ENCODE measurements around the gene COQ4.
"Not testable (repeated sequence)": the region's sequence is repeated elsewhere in the genome, so short reads cannot be mapped to it uniquely, and the experiment has no call there.

The COQ4 gene

GRCh38 chr9:128322404-128323211 is at the start of gene COQ4, which contains the start of gene TRUB2:
Gene COQ4, plus strand, starts transcription at chr9:128322839. Its CDS starts 20 bp downstream, at chr9:128322859.
Gene TRUB2, minus strand, starts transcription at chr9:128322447. Its CDS starts 39 bp downstream, at chr9:128322408.
- DNase-seq (ENCODE audit: low read depth) = peak; percentile 85

GRCh38 chr9:128274245-128274644 is 48.4 kb upstream of the COQ4 start:
- no peak for DNase-seq (ENCODE audit: low read depth)

GRCh38 chr9:128275198-128276007 is 47.2 kb upstream of the COQ4 start, which contains the start of gene GOLGA2:
Gene GOLGA2, minus strand, starts transcription at chr9:128276007. Its CDS starts 31 bp downstream, at chr9:128275976.
- DNase-seq (ENCODE audit: low read depth) = peak; percentile 45

- peak; percentile 98 for DNase-seq (ENCODE audit: low read depth)
Measured at GRCh38 chr9:128276008-128276573, 46.5 kb upstream of the COQ4 start, which contains the start of gene SWI5. Gene SWI5, plus strand, starts transcription at chr9:128276276.

GRCh38 chr9:128276574-128277270 is 45.9 kb upstream of the COQ4 start:
- DNase-seq (ENCODE audit: low read depth) = no peak

GRCh38 chr9:128279088-128280073 is 43.3 kb upstream of the COQ4 start:
- DNase-seq (ENCODE audit: low read depth) = not testable (repeated sequence)

GRCh38 chr9:128280084-128280622 is 42.5 kb upstream of the COQ4 start:
- no peak for DNase-seq (ENCODE audit: low read depth)

- DNase-seq (ENCODE audit: low read depth) = no peak
Measured at GRCh38 chr9:128282500-128282899, 40.1 kb upstream of the COQ4 start.

GRCh38 chr9:128285033-128285784 is 37.4 kb upstream of the COQ4 start:
- no peak for DNase-seq (ENCODE audit: low read depth)

GRCh38 chr9:128286440-128286839 is 36.2 kb upstream of the COQ4 start:
- DNase-seq (ENCODE audit: low read depth) = no peak

- no peak for DNase-seq (ENCODE audit: low read depth)
Measured at GRCh38 chr9:128288273-128289004, 34.2 kb upstream of the COQ4 start.

GRCh38 chr9:128292009-128292408 is 30.6 kb upstream of the COQ4 start:
- no peak for DNase-seq (ENCODE audit: low read depth)

- DNase-seq (ENCODE audit: low read depth) = no peak
Measured at GRCh38 chr9:128293091-128293490, 29.5 kb upstream of the COQ4 start.

GRCh38 chr9:128294142-128294541 is 28.5 kb upstream of the COQ4 start:
- DNase-seq (ENCODE audit: low read depth) = no peak

GRCh38 chr9:128296340-128297220 is 26.1 kb upstream of the COQ4 start:
- peak; percentile 9 for DNase-seq (ENCODE audit: low read depth)

- no peak for DNase-seq (ENCODE audit: low read depth)
Measured at GRCh38 chr9:128297221-128297773, 25.3 kb upstream of the COQ4 start.
